ENCODE data around the gene KIRREL3. TPM values are rescaled to one million over a fixed set of nuclear protein-coding genes. Genes with fewer than 3 reads are reported as not detected.

Gene KIRREL3
- total and polyA plus RNA-seq, 2 of the 8 experiments (the other 6 are each of a cell fraction or from before 2014, with no cell fraction given): 0.29 to 0.32 TPM

GRCh38 chr11:126817096-126817495 is 183.5 kb downstream of the KIRREL3 start:
- CTCF ChIA-PET (ENCODE audit: partially characterized antibody): interaction anchor here (0.8 to 2.1 kb wide), 7 partner anchors 14 to 210 kb away, joined by 3 to 5 read pairs (median 4); no protein-coding TSS in a partner anchor

More at GRCh38 chr11:126817096-126817495, 183.5 kb downstream of the KIRREL3 start:
- Histone ChIP-seq H3K79me1 (ENCODE audit: low read depth, low read length) (no peaks in the 10 kb centered on the region), H2BK15ac (ENCODE audit: low read length) (no peak overlapping the region), H2AFZ (ENCODE audit: low read length) (no peak overlapping the region), H2BK12ac (ENCODE audit: low read depth, low read length) (no peak overlapping the region), H3K4me2 (ENCODE audit: insufficient read depth in 1 of 2, low read depth in 2 of 2, low read length in 2 of 2) (no peak overlapping the region), H2AK5ac (ENCODE audit: low read depth, low read length) (no peak overlapping the region), H4K91ac (replicated peaks; ENCODE audit: insufficient read length, low read length) (no peak overlapping the region), H3K4me3 (ENCODE audit: extremely low read depth in 1 of 4, insufficient read depth in 2 of 4, low read depth in 3 of 4, low read length in 4 of 4) (no peak overlapping the region), H4K8ac (ENCODE audit: extremely low read depth, insufficient read depth, low read length) (no peak overlapping the region), H3K23me2 (ENCODE audit: low read depth, low read length) (no peaks in the 10 kb centered on the region), H3K9ac (replicated peaks in 1 of 4; ENCODE audit: extremely low read depth in 1 of 4, low read depth in 3 of 4, low read length in 3 of 4) (no peak overlapping the region), H4K5ac (ENCODE audit: insufficient read length, low read depth, low read length) (no peak overlapping the region), H3K4me1 (replicated peaks in 1 of 4; ENCODE audit: control insufficient read depth in 3 of 4, insufficient read depth in 4 of 4, low read length in 3 of 4) (peaks cover 0 to 4% (median under 1%) of the 10 kb centered on the region in 4 experiments; a peak in 1 of 7 replicates), H3K27ac (ENCODE audit: low read depth, low read length) (no peak overlapping the region), H3K18ac (ENCODE audit: extremely low read depth, low read length) (no peak overlapping the region), H3K56ac (replicated peaks; ENCODE audit: insufficient read length, low read depth, low read length) (no peak overlapping the region), H3K23ac (ENCODE audit: insufficient read length) (no peak overlapping the region), H3K4ac (replicated peaks; ENCODE audit: insufficient read length, low read depth, low read length) (no peak overlapping the region), H2BK120ac (replicated peaks; ENCODE audit: low read depth, low read length) (no peak overlapping the region), H2BK20ac (ENCODE audit: low read length) (no peak overlapping the region), H3K79me2 (ENCODE audit: control insufficient read depth in 1 of 2, insufficient read depth in 2 of 2, low read length in 2 of 2) (no peaks in the 10 kb centered on the region), H4K20me1 (replicated peaks in 1 of 2; ENCODE audit: control insufficient read depth in 1 of 2, insufficient read depth in 2 of 2, low read length in 2 of 2) (no peaks in the 10 kb centered on the region), H3K27me3 (replicated peaks in 1 of 4; ENCODE audit: control insufficient read depth in 3 of 4, extremely low read depth in 1 of 4, insufficient read depth in 3 of 4, low read length in 3 of 4) (no peaks in the 10 kb centered on the region), H3K36me3 (ENCODE audit: control insufficient read depth in 2 of 4, insufficient read depth in 4 of 4, low read length in 3 of 4) (no peaks in the 10 kb centered on the region), H3K14ac (ENCODE audit: insufficient read length) (no peak overlapping the region), H2BK5ac (ENCODE audit: low read depth, low read length) (no peak overlapping the region), H3K9me3 (ENCODE audit: insufficient read depth in 2 of 2, low read depth in 1 of 2, low read length in 1 of 2) (no peaks in the 10 kb centered on the region)
- POLR2A ChIA-PET (ENCODE audit: partially characterized antibody): no interaction called here
- WGBS, 2 experiments (ENCODE audit: extremely low coverage in 1 of 2, insufficient coverage in 1 of 2, insufficient read length in 1 of 2, insufficient replicate concordance in 2 of 2, low coverage in 1 of 2, low lambda C conversion rate in 2 of 2, missing lambda C conversion rate in 1 of 2): 92% methylated on average over 1 of the region's 1 CpG; no CpG with 5 or more reads in 1 of the 2 experiments
- no peak for TF ChIP-seq POLR2AphosphoS5 (IDR thresholded peaks at IDR 0.05; ENCODE audit: low read depth, low read length)
- TF ChIP-seq EP300 (IDR thresholded peaks at IDR 0.05; ENCODE audit: borderline replicate concordance in 1 of 2, low read depth in 2 of 2, low read length in 2 of 2): no peak
- TF ChIP-seq EGR1 (IDR thresholded peaks at IDR 0.05; ENCODE audit: borderline replicate concordance, low read depth, low read length): no peak
- TF ChIP-seq RAD21 (IDR thresholded peaks at IDR 0.05 in 1 of 2, conservative IDR thresholded peaks at IDR 0.05 in 1 of 2; ENCODE audit: low read depth in 2 of 2, low read length in 2 of 2): no peak
- TF ChIP-seq CHD1 (IDR thresholded peaks at IDR 0.05; ENCODE audit: low read depth, low read length): no peak
- no peak for TF ChIP-seq E2F6 (IDR thresholded peaks at IDR 0.05)
- no peak for TF ChIP-seq FOSL1 (IDR thresholded peaks at IDR 0.05; ENCODE audit: insufficient read depth, low read depth, low read length)
- TF ChIP-seq SIRT6 (IDR thresholded peaks at IDR 0.05; ENCODE audit: low read length): no peak
- no peak for DNase-seq (ENCODE audit: low read depth in 1 of 2, low spot score in 2 of 2)
- FAIRE-seq: no peak

Data from H1 (cell line).